ENCODE measurements around the gene NCKAP5.

NCKAP5 gene

GRCh38 chr2:132886574-132886973 is 681.7 kb downstream of the NCKAP5 start:
- Histone ChIP-seq H3K4me1 (ENCODE audit: insufficient read depth, poor library complexity, severe bottlenecking) (no peaks in the 10 kb centered on the region), H3K36me3 (ENCODE audit: low read depth) (no peaks in the 10 kb centered on the region), H3K27ac (ENCODE audit: poor library complexity, severe bottlenecking) (no peak overlapping the region), H3K9me3 (ENCODE audit: severe bottlenecking) (no peaks in the 10 kb centered on the region), H3K4me3 (ENCODE audit: severe bottlenecking) (no peak overlapping the region), H3K27me3 (ENCODE audit: insufficient read depth, poor library complexity, severe bottlenecking) (peaks cover 6% of the 10 kb centered on the region)
- TF ChIP-seq CTCF (IDR thresholded peaks at IDR 0.05; ENCODE audit: poor library complexity, severe bottlenecking): no peak
- DNase-seq (ENCODE audit: low spot score) (no peak), ATAC-seq (ENCODE audit: low read depth) (no peak)

- Histone ChIP-seq H3K9me3 (ENCODE audit: severe bottlenecking) (no peaks in the 10 kb centered on the region), H3K4me3 (ENCODE audit: severe bottlenecking) (no peak overlapping the region), H3K36me3 (ENCODE audit: low read depth) (no peaks in the 10 kb centered on the region), H3K4me1 (ENCODE audit: insufficient read depth, poor library complexity, severe bottlenecking) (no peaks in the 10 kb centered on the region), H3K27me3 (ENCODE audit: insufficient read depth, poor library complexity, severe bottlenecking) (peaks cover 6% of the 10 kb centered on the region), H3K27ac (ENCODE audit: poor library complexity, severe bottlenecking) (no peak overlapping the region)
- no peak for ATAC-seq (ENCODE audit: low read depth)
- TF ChIP-seq CTCF (IDR thresholded peaks at IDR 0.05; ENCODE audit: poor library complexity, severe bottlenecking): no peak
- DNase-seq (ENCODE audit: low spot score): no peak
These were observed 683.6 kb downstream of the NCKAP5 start for GRCh38 chr2:132884705-132885104.

- ATAC-seq (ENCODE audit: low read depth) (no peak), DNase-seq (ENCODE audit: low spot score) (no peak)
- Histone ChIP-seq H3K27ac (ENCODE audit: poor library complexity, severe bottlenecking) (no peak overlapping the region), H3K9me3 (ENCODE audit: severe bottlenecking) (no peaks in the 10 kb centered on the region), H3K27me3 (ENCODE audit: insufficient read depth, poor library complexity, severe bottlenecking) (peaks cover 6% of the 10 kb centered on the region), H3K4me1 (ENCODE audit: insufficient read depth, poor library complexity, severe bottlenecking) (no peaks in the 10 kb centered on the region), H3K4me3 (ENCODE audit: severe bottlenecking) (no peak overlapping the region), H3K36me3 (ENCODE audit: low read depth) (no peaks in the 10 kb centered on the region)
- TF ChIP-seq CTCF (IDR thresholded peaks at IDR 0.05; ENCODE audit: poor library complexity, severe bottlenecking): no peak
These were observed 684.0 kb downstream of the NCKAP5 start for GRCh38 chr2:132884292-132884691.

- no peaks in the 10 kb centered on the region for H3K4me1 ChIP-seq (ENCODE audit: insufficient read depth, poor library complexity, severe bottlenecking)
- no peak overlapping the region for H3K4me3 ChIP-seq (ENCODE audit: severe bottlenecking)
- DNase-seq (ENCODE audit: low spot score) (no peak), ATAC-seq (ENCODE audit: low read depth) (no peak)
- H3K36me3 ChIP-seq (ENCODE audit: low read depth): no peaks in the 10 kb centered on the region
- no peak for TF ChIP-seq CTCF (IDR thresholded peaks at IDR 0.05; ENCODE audit: poor library complexity, severe bottlenecking)
- peaks cover 6% of the 10 kb centered on the region for H3K27me3 ChIP-seq (ENCODE audit: insufficient read depth, poor library complexity, severe bottlenecking)
- H3K27ac ChIP-seq (ENCODE audit: poor library complexity, severe bottlenecking): no peak overlapping the region
- H3K9me3 ChIP-seq (ENCODE audit: severe bottlenecking): no peaks in the 10 kb centered on the region
These were observed 684.8 kb downstream of the NCKAP5 start for GRCh38 chr2:132883430-132883829.

- ATAC-seq (ENCODE audit: low read depth): no peak
- TF ChIP-seq CTCF (IDR thresholded peaks at IDR 0.05; ENCODE audit: poor library complexity, severe bottlenecking): no peak
- peaks cover 6% of the 10 kb centered on the region for H3K27me3 ChIP-seq (ENCODE audit: insufficient read depth, poor library complexity, severe bottlenecking)
- H3K4me1 ChIP-seq (ENCODE audit: insufficient read depth, poor library complexity, severe bottlenecking): no peaks in the 10 kb centered on the region
- no peak overlapping the region for H3K27ac ChIP-seq (ENCODE audit: poor library complexity, severe bottlenecking)
- no peaks in the 10 kb centered on the region for H3K36me3 ChIP-seq (ENCODE audit: low read depth)
- no peaks in the 10 kb centered on the region for H3K9me3 ChIP-seq (ENCODE audit: severe bottlenecking)
- DNase-seq (ENCODE audit: low spot score): no peak
- H3K4me3 ChIP-seq (ENCODE audit: severe bottlenecking): no peak overlapping the region
These were observed 686.7 kb downstream of the NCKAP5 start for GRCh38 chr2:132881546-132881945.

Measured in RWPE2 (cell line).